Adrenal gland (tissue), 12 donors: ENCODE measurements around the gene CTSZ. TPM values are rescaled to one million over a fixed set of nuclear protein-coding genes. Genes with fewer than 3 reads are reported as not detected.

Experiments used
- DNase-seq, 7 donors: peaks; one replicate each; pipeline ENCODE4 v3.0.0-alpha.2; 2019 to 2020
- H3K27ac ChIP-seq, 5 donors: fragments of 200-600 bp; sonication (generic) in 4 of 5; 1 replicate in 3 of 5; 2 replicates in 2 of 5; pipeline versions ENCODE4 v1.5.1 to v1.8.0; 2016 to 2020; ENCODE audit warnings: mild to moderate bottlenecking in 1 of 5
- H3K27me3 ChIP-seq: fragments of 200-600 bp; 2 replicates; pipeline ENCODE4 v1.8.0; 2021
- H3K36me3 ChIP-seq, 2 donors: fragments of 200-600 bp; replicated peaks in 1 of 2; 1 replicate in 1 of 2; 2 replicates in 1 of 2; pipeline versions ENCODE4 v1.5.1 to v1.8.0; 2018 to 2022
- H3K4me1 ChIP-seq, 2 donors: fragments of 200-600 bp; replicated peaks in 1 of 2; 1 replicate in 1 of 2; 2 replicates in 1 of 2; pipeline versions ENCODE4 v1.5.1 to v1.8.0; 2018 to 2021
- H3K4me3 ChIP-seq, 4 donors: fragments of 200-600 bp; sonication (generic) in 3 of 4; one replicate each; pipeline ENCODE4 v1.5.1; 2016 to 2018
- H3K9me3 ChIP-seq, 3 donors: fragments of 200-600 bp; sonication (generic) in 1 of 3; replicated peaks in 1 of 3; 1 replicate in 2 of 3; 2 replicates in 1 of 3; pipeline versions ENCODE4 v1.5.1 to v1.8.0; 2016 to 2021
- CTCF ChIP-seq, 6 experiments: fragments of 450-650 bp in 4 of 6; fragments of 200-600 bp in 2 of 6; sonication (generic) in 1 of 6; IDR thresholded peaks; 1 replicate in 5 of 6; 2 replicates in 1 of 6; pipeline versions ENCODE4 v1.5.1 to v1.8.0; 2016 to 2021; ENCODE audit warnings: antibody characterized with exemption in 6 of 6, mild to moderate bottlenecking in 2 of 6, moderate library complexity in 1 of 6
- POLR2A ChIP-seq, 2 donors: fragments of 450-650 bp; IDR thresholded peaks; one replicate each; pipeline ENCODE4 v1.6.1; 2017; ENCODE audit warnings: antibody characterized with exemption in 2 of 2, mild to moderate bottlenecking in 2 of 2, moderate library complexity in 1 of 2
- WGBS, 4 donors: extraction: QIAGEN DNeasy Blood & Tissue Kit in 2 of 4; methylation state at CpG; one replicate each; pipeline versions ENCODE4 v1.1.5 to v1.1.7; 2013 to 2017; 5-methylcytosine and 5-hydroxymethylcytosine counted together
- intact Hi-C, 2 donors: fragments of 100-400 bp; cut with DNase I; formaldehyde crosslinking; loops; one replicate each; pipeline versions ENCODE4 v1.14.1 to v1.15.0; 2022 to 2023
- polyA plus RNA-seq, 3 donors: library from polyadenylated mRNA; stranded (reverse); fragments of 200-250 nt in 2 of 3; fragments of 350-450 nt in 1 of 3; fragmentation: Illumina TruSeq in 1 of 3; extraction: RNeasy Lipid Tissue Mini Kit (QIAGEN cat#74804) in 1 of 3; gene quantifications; one replicate each; pipeline ENCODE4 v1.2.3, GENCODE V29; 2013 to 2014
- total RNA-seq, 9 donors: library from RNA; depleted of rRNA in 4 of 9; stranded (reverse); fragments of >200 nt in 4 of 9; fragments of 120-200 nt in 1 of 9; fragmentation: NEBNext Ultra II Directional in 1 of 9; extraction: Animal tissue kit (Norgen Biotek cat#: 25700) in 1 of 9; gene quantifications; one replicate each; pipeline versions ENCODE4 v1.1.0 to v1.2.4, GENCODE V29; 2013 to 2023
- donor health status: healthy with polysubstance abuse.
- donor health status: Bipolar disorder and iron deficiency.
- donor health status: DM: yes; HTN: yes; CAD: no.
- donor health status: DM: no; HTN: no; CAD: no.
- donor health status: DM: no; HTN: no; CAD: no.
- donor health status: DM: yes; HTN: yes; CAD: no.

CTSZ gene
- total and polyA plus RNA-seq, 12 donors = 36.4 to 266 (median 155) TPM

DNA sequence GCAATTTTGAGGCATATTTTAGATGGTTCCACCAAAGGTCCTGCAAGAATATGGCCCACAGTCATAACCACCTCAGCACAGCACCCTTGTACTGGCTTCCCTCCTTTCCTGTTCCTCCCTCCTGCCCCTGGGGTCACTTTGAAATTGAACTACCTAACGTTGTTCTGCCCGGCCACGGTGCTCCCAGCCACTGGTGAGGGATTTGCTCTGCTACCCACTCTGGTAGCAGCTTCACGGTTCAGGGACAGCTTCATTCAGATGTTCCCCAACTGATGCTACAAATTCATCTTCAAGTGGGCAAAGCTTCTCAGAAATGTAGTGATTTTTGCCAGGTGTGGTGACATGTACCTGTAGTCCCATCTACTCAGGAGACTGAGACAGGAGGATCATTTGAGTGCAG is 33.9 kb downstream of the CTSZ start:
- Histone ChIP-seq H3K9me3 (peaks cover 0 to 5% (median 4%) of the 10 kb centered on the region in 3 donors), H3K27ac (no peak overlapping the region), H3K36me3 (no peaks in the 10 kb centered on the region), H3K4me3 (no peak overlapping the region), H3K4me1 (no peaks in the 10 kb centered on the region), H3K27me3 (no peaks in the 10 kb centered on the region)
- intact Hi-C loops = no loop called here
- no peak for DNase-seq
- WGBS, 4 donors = 82 to 85% (median 84%) methylated on average over 4 of the region's 4 CpGs
- TF ChIP-seq CTCF (IDR thresholded peaks at IDR 0.05) (no peak), POLR2A (IDR thresholded peaks at IDR 0.05) (no peak)

- H3K36me3 ChIP-seq = no peaks in the 10 kb centered on the region
- no peaks in the 10 kb centered on the region for H3K4me1 ChIP-seq
- no peak for DNase-seq
- WGBS, 4 donors = 76 to 84% (median 80%) methylated on average over 6 of the region's 6 CpGs
- H3K9me3 ChIP-seq = peaks cover 0 to 5% (median 4%) of the 10 kb centered on the region in 3 donors
- H3K27ac ChIP-seq = no peak overlapping the region
- intact Hi-C loops = no loop called here
- no peak overlapping the region for H3K4me3 ChIP-seq
- no peaks in the 10 kb centered on the region for H3K27me3 ChIP-seq
- TF ChIP-seq CTCF (IDR thresholded peaks at IDR 0.05) (no peak), POLR2A (IDR thresholded peaks at IDR 0.05) (no peak)
These were observed 35.6 kb downstream of the CTSZ start for GRCh38 chr20:58971429-58971828.

GRCh38 chr20:58970146-58970545 is 36.9 kb downstream of the CTSZ start:
- TF ChIP-seq POLR2A (IDR thresholded peaks at IDR 0.05) = no peak
- no peak for TF ChIP-seq CTCF (IDR thresholded peaks at IDR 0.05)
- 42 to 67% (median 60%) methylated on average over 1 of the region's 1 CpG for WGBS, 4 donors
- H3K27me3 ChIP-seq = no peaks in the 10 kb centered on the region
- intact Hi-C loops = no loop called here
- no peak overlapping the region for H3K27ac ChIP-seq
- no peak overlapping the region for H3K4me3 ChIP-seq
- no peak for DNase-seq
- H3K4me1 ChIP-seq = no peaks in the 10 kb centered on the region
- H3K36me3 ChIP-seq = no peaks in the 10 kb centered on the region
- H3K9me3 ChIP-seq = peaks cover 0 to 4% (median 0%) of the 10 kb centered on the region in 3 donors

GRCh38 chr20:58969439-58969838 is 37.6 kb downstream of the CTSZ start:
- H3K36me3 ChIP-seq = no peaks in the 10 kb centered on the region
- intact Hi-C loops = no loop called here
- DNase-seq = no peak
- H3K9me3 ChIP-seq = peaks cover 0 to 4% (median 0%) of the 10 kb centered on the region in 3 donors
- H3K27me3 ChIP-seq = no peaks in the 10 kb centered on the region
- no peak overlapping the region for H3K27ac ChIP-seq
- 57 to 94% (median 67%) methylated on average over 2 of the region's 2 CpGs for WGBS, 4 donors
- TF ChIP-seq CTCF (IDR thresholded peaks at IDR 0.05) (no peak), POLR2A (IDR thresholded peaks at IDR 0.05) (no peak)
- no peak overlapping the region for H3K4me3 ChIP-seq
- H3K4me1 ChIP-seq = no peaks in the 10 kb centered on the region
